HEK293 (cell line): ENCODE measurements around the gene KIAA1671.

Source experiments
- CTCF ChIA-PET: fragments of 350-600 bp; formaldehyde crosslinking; extraction: SDS; loops from one replicate; lab custom pipeline; 2021; ENCODE audit warnings: antibody characterized with exemption; lab: Yijun Ruan, JAX
- POLR2A ChIA-PET: fragments of 300-600 bp; formaldehyde crosslinking; extraction: SDS; loops from one replicate; lab custom pipeline; 2020; ENCODE audit warnings: antibody characterized with exemption, inconsistent platforms; lab: Yijun Ruan, JAX
- H3K27ac ChIP-seq: fragments of 200-500 bp; sonication (Bioruptor generic); 2 replicates; pipeline ENCODE4 v1.5.1; 2014; ENCODE audit warnings: low read depth, low read length, control low read depth, inconsistent platforms; ENCODE audit errors: extremely low read depth
- H3K36me3 ChIP-seq, 2 experiments: fragments of 200-500 bp in 1 of 2; sonication (Bioruptor generic) in 1 of 2; 1 replicate in 1 of 2; 2 replicates in 1 of 2; pipeline ENCODE4 v1.5.1; 2014 to 2017; ENCODE audit warnings: inconsistent platforms in 2 of 2, low read length in 2 of 2; ENCODE audit not compliant: control insufficient read depth in 2 of 2, insufficient read depth in 1 of 2
- H3K4me1 ChIP-seq: fragments of 200-500 bp; sonication (Bioruptor generic); 2 replicates; pipeline ENCODE4 v1.5.1; 2014; ENCODE audit warnings: mild to moderate bottlenecking, low read length, inconsistent platforms; ENCODE audit not compliant: control insufficient read depth, insufficient read depth
- H3K4me3 ChIP-seq: 2 replicates; pipeline ENCODE4 v1.5.1; 2011; ENCODE audit warnings: low read depth, mild to moderate bottlenecking, control low read depth, low read length, moderate library complexity
- H3K9me3 ChIP-seq: fragments of 200-500 bp; sonication (Bioruptor generic); 2 replicates; pipeline ENCODE4 v1.5.1; 2014; ENCODE audit warnings: low read depth, low read length, inconsistent platforms; ENCODE audit not compliant: control insufficient read depth, insufficient read depth
- AEBP2 ChIP-seq: fragments of 450-650 bp; formaldehyde crosslinking; IDR thresholded peaks from 2 replicates; pipeline ENCODE4 v1.5.1; 2016; ENCODE audit warnings: missing biosample characterization, missing genetic modification characterization, borderline replicate concordance
- BCL6B ChIP-seq: fragments of 450-650 bp; formaldehyde crosslinking; IDR thresholded peaks from 2 replicates; pipeline ENCODE4 v1.5.1; 2017; ENCODE audit warnings: missing biosample characterization, missing genetic modification characterization
- GLIS2 ChIP-seq: fragments of 450-650 bp; formaldehyde crosslinking; IDR thresholded peaks from 2 replicates; pipeline ENCODE4 v1.5.1; 2016; ENCODE audit warnings: missing biosample characterization, missing genetic modification characterization
- KLF1 ChIP-seq: fragments of 450-650 bp; formaldehyde crosslinking; IDR thresholded peaks from 2 replicates; pipeline ENCODE4 v1.5.1; 2016; ENCODE audit warnings: missing biosample characterization, missing genetic modification characterization
- RBAK ChIP-seq: fragments of 450-650 bp; formaldehyde crosslinking; IDR thresholded peaks from 2 replicates; pipeline ENCODE4 v1.5.1; 2016; ENCODE audit warnings: missing biosample characterization, missing genetic modification characterization
- SP2 ChIP-seq: fragments of 450-650 bp; formaldehyde crosslinking; IDR thresholded peaks from 2 replicates; pipeline ENCODE4 v1.5.1; 2016; ENCODE audit warnings: missing biosample characterization, missing genetic modification characterization
- SP7 ChIP-seq: fragments of 450-650 bp; formaldehyde crosslinking; IDR thresholded peaks from 2 replicates; pipeline ENCODE4 v1.5.1; 2016; ENCODE audit warnings: missing biosample characterization, missing genetic modification characterization
- WT1 ChIP-seq: fragments of 450-650 bp; formaldehyde crosslinking; IDR thresholded peaks from 2 replicates; pipeline ENCODE4 v1.5.1; 2016; ENCODE audit warnings: missing biosample characterization, missing genetic modification characterization
- ZBTB8A ChIP-seq: fragments of 450-650 bp; formaldehyde crosslinking; IDR thresholded peaks from 2 replicates; pipeline ENCODE4 v1.5.1; 2016; ENCODE audit warnings: missing biosample characterization, missing genetic modification characterization
- ZNF24 ChIP-seq: fragments of 450-650 bp; formaldehyde crosslinking; IDR thresholded peaks from 2 replicates; pipeline ENCODE4 v1.5.1; 2016; ENCODE audit warnings: missing biosample characterization, missing genetic modification characterization
- ZNF280D ChIP-seq: fragments of 450-650 bp; formaldehyde crosslinking; IDR thresholded peaks from 2 replicates; pipeline ENCODE4 v1.5.1; 2016; ENCODE audit warnings: missing biosample characterization, missing genetic modification characterization
- ZNF560 ChIP-seq: fragments of 450-650 bp; formaldehyde crosslinking; IDR thresholded peaks from 2 replicates; pipeline ENCODE4 v1.5.1; 2017; ENCODE audit warnings: missing biosample characterization, missing genetic modification characterization, borderline replicate concordance
- ZNF580 ChIP-seq: fragments of 450-650 bp; formaldehyde crosslinking; IDR thresholded peaks from 2 replicates; pipeline ENCODE4 v1.5.1; 2016; ENCODE audit warnings: missing biosample characterization, missing genetic modification characterization
- ZNF747 ChIP-seq: fragments of 450-650 bp; formaldehyde crosslinking; IDR thresholded peaks from 2 replicates; pipeline ENCODE4 v1.5.1; 2016; ENCODE audit warnings: missing biosample characterization, missing genetic modification characterization
- ZSCAN23 ChIP-seq: fragments of 450-650 bp; formaldehyde crosslinking; IDR thresholded peaks from 2 replicates; pipeline ENCODE4 v1.5.1; 2016; ENCODE audit warnings: missing biosample characterization, missing genetic modification characterization
- ZSCAN5A ChIP-seq: fragments of 450-650 bp; formaldehyde crosslinking; IDR thresholded peaks from 2 replicates; pipeline ENCODE4 v1.5.1; 2016; ENCODE audit warnings: missing biosample characterization, missing genetic modification characterization
- ZXDB ChIP-seq: fragments of 450-650 bp; formaldehyde crosslinking; IDR thresholded peaks from 2 replicates; pipeline ENCODE4 v1.5.1; 2016; ENCODE audit warnings: missing biosample characterization, missing genetic modification characterization

KIAA1671 gene

GRCh38 chr22:24978308-24978707 lies 25.8 kb downstream of the KIAA1671 start:
- peaks cover 0 to 4% of the 10 kb centered on the region in 2 experiments; a peak in 1 of 3 replicates for H3K36me3 ChIP-seq
- H3K9me3 ChIP-seq, result no peaks in the 10 kb centered on the region
- no peaks in the 10 kb centered on the region for H3K4me1 ChIP-seq
- ChIA-PET POLR2A (no interaction called here), CTCF (interaction anchor here (1.0 kb wide), 1 partner anchor 24 kb away, joined by 5 read pairs; no protein-coding TSS in a partner anchor)
- TF ChIP-seq ZBTB8A (no peak), ZNF280D (tag by site-specific recombination) (0 out of 2 replicates have a peak, but pooled peaks have one; percentile 19), WT1 (tag by site-specific recombination) (no peak), SP7 (no peak), KLF1 (tag by site-specific recombination) (no peak)
- H3K27ac ChIP-seq, result no peak overlapping the region
- no peak overlapping the region for H3K4me3 ChIP-seq

- ChIA-PET POLR2A (no interaction called here), CTCF (interaction anchor here (0.6 to 1.3 kb wide), 2 partner anchors 33 to 43 kb away, joined by 4 to 5 read pairs; no protein-coding TSS in a partner anchor)
Observed at GRCh38 chr22:24981066-24981465, 28.6 kb downstream of the KIAA1671 start.

More at GRCh38 chr22:24981066-24981465, 28.6 kb downstream of the KIAA1671 start:
- peaks cover 0 to 4% of the 10 kb centered on the region in 2 experiments; a peak in 1 of 3 replicates for H3K36me3 ChIP-seq
- TF ChIP-seq SP2 (no peak), BCL6B (tag by site-specific recombination) (no peak), AEBP2 (tag by site-specific recombination) (no peak), ZSCAN5A (tag by site-specific recombination) (no peak), RBAK (tag by site-specific recombination) (no peak), ZNF580 (tag by site-specific recombination) (no peak), GLIS2 (no peak), ZXDB (tag by site-specific recombination) (no peak), ZNF747 (no peak), ZNF24 (tag by site-specific recombination) (no peak), ZSCAN23 (tag by site-specific recombination) (no peak), ZNF560 (tag by site-specific recombination) (no peak)
- no peak overlapping the region for H3K27ac ChIP-seq
- H3K9me3 ChIP-seq, result no peaks in the 10 kb centered on the region
- no peak overlapping the region for H3K4me3 ChIP-seq
- no peaks in the 10 kb centered on the region for H3K4me1 ChIP-seq
